Middle frontal gyrus (tissue), 1 donor: ENCODE measurements around the gene RBM47.
"Not testable (repeated sequence)": the region's sequence is repeated elsewhere in the genome, so short reads cannot be mapped to it uniquely, and the experiment has no call there.

ENCODE experiments used
- DNase-seq: peaks from one replicate; pipeline ENCODE4 v3.0.0-alpha.2; 2015; ENCODE audit warnings: low spot score; ENCODE audit errors: extremely low spot score

RBM47 gene

GRCh38 chr4:40629401-40630334 is at the start of gene RBM47:
Gene RBM47 (minus strand): TSS chr4:40629864. CDS start chr4:40438893, 190,971 bp downstream.
- no peak for DNase-seq

GRCh38 chr4:40678421-40678820 is 48.8 kb upstream of the RBM47 start:
- no peak for DNase-seq

- no peak for DNase-seq
Observed at GRCh38 chr4:40675166-40675565, 45.5 kb upstream of the RBM47 start.

GRCh38 chr4:40672528-40673522 is 43.2 kb upstream of the RBM47 start:
- no peak for DNase-seq

GRCh38 chr4:40669504-40669903 is 39.8 kb upstream of the RBM47 start:
- no peak for DNase-seq

- DNase-seq, result no peak
Observed at GRCh38 chr4:40665842-40666241, 36.2 kb upstream of the RBM47 start.

GRCh38 chr4:40662962-40663604 is 33.4 kb upstream of the RBM47 start:
- DNase-seq, result no peak

GRCh38 chr4:40661803-40662202 is 32.1 kb upstream of the RBM47 start:
- DNase-seq, result no peak

- no peak for DNase-seq
Observed at GRCh38 chr4:40656201-40656863, 26.7 kb upstream of the RBM47 start.

- no peak for DNase-seq
Observed at GRCh38 chr4:40651280-40651679, 21.6 kb upstream of the RBM47 start.

- DNase-seq, result no peak
Observed at GRCh38 chr4:40649321-40649720, 19.7 kb upstream of the RBM47 start.

GRCh38 chr4:40648742-40649281 is 19.1 kb upstream of the RBM47 start:
- no peak for DNase-seq

- DNase-seq, result no peak
Observed at GRCh38 chr4:40648131-40648530, 18.5 kb upstream of the RBM47 start.

GRCh38 chr4:40645586-40645985 is 15.9 kb upstream of the RBM47 start:
- no peak for DNase-seq

- no peak for DNase-seq
Observed at GRCh38 chr4:40632080-40632479, 2.4 kb upstream of the RBM47 start.

- DNase-seq, result no peak
Observed at GRCh38 chr4:40630335-40631021, 814 bp upstream of the RBM47 start.

- no peak for DNase-seq
Observed at GRCh38 chr4:40628888-40629287, 776 bp downstream of the RBM47 start.

- DNase-seq, result not testable (repeated sequence)
Observed at GRCh38 chr4:40628407-40628806, 1.3 kb downstream of the RBM47 start.

- DNase-seq, result no peak
Observed at GRCh38 chr4:40627540-40627939, 2.1 kb downstream of the RBM47 start.
